Effector memory CD4-positive, alpha-beta T cell (primary cell): ENCODE data around the gene GBGT1.
"Not testable (repeated sequence)": the region's sequence is repeated elsewhere in the genome, so short reads cannot be mapped to it uniquely, and the experiment has no call there.

Experiments
- DNase-seq, 3 donors: peaks; one replicate each; pipeline ENCODE4 v3.0.0-alpha.2; 2020
- H3K27ac ChIP-seq: 2 replicates; pipeline ENCODE4 v1.7.0; 2013; ENCODE audit warnings: mild to moderate bottlenecking, low read length, moderate library complexity; ENCODE audit not compliant: insufficient read depth, poor library complexity, severe bottlenecking
- H3K27me3 ChIP-seq: replicated peaks from 2 replicates; pipeline ENCODE4 v1.7.0; 2013; ENCODE audit warnings: mild to moderate bottlenecking, low read length; ENCODE audit not compliant: insufficient read depth, control insufficient read depth, poor library complexity, severe bottlenecking
- H3K36me3 ChIP-seq: 2 replicates; pipeline ENCODE4 v1.7.0; 2013; ENCODE audit warnings: mild to moderate bottlenecking, low read length, moderate library complexity; ENCODE audit not compliant: control insufficient read depth, insufficient read depth
- H3K4me1 ChIP-seq: 2 replicates; pipeline ENCODE4 v1.7.0; 2013; ENCODE audit warnings: low read length, mild to moderate bottlenecking; ENCODE audit not compliant: control insufficient read depth, insufficient read depth, poor library complexity, severe bottlenecking
- H3K4me3 ChIP-seq: 2 replicates; pipeline ENCODE4 v1.7.0; 2013; ENCODE audit warnings: low read length, low read depth, mild to moderate bottlenecking; ENCODE audit not compliant: insufficient read depth, poor library complexity, severe bottlenecking
- H3K9me3 ChIP-seq: 2 replicates; pipeline ENCODE4 v1.7.0; 2013; ENCODE audit warnings: mild to moderate bottlenecking, low read length, moderate library complexity; ENCODE audit not compliant: control insufficient read depth

The GBGT1 gene

DNA sequence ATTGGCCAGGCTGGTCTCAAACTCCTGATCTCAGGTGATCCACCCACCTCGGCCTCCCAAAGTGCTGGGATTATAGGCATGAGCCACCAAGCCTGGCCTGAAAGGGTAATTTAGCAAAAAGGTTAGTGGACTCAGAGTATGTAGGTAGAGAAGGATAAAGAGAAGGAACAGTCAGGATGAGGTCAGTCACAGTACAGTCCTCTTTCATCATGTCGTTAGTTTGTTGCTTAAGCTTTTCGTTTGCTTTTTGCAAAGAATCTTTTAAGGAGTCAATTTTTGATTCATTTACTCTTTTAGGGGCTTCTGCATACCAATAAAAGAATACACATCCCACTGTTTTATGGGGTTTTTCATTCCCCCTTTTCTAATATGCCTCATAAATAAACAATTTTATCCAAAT lies 17.8 kb upstream of the GBGT1 start:
- Histone ChIP-seq H3K4me3 (no peak overlapping the region), H3K27ac (no peak overlapping the region), H3K27me3 (peaks cover 12% of the 10 kb centered on the region), H3K9me3 (no peaks in the 10 kb centered on the region), H3K4me1 (no peaks in the 10 kb centered on the region), H3K36me3 (no peaks in the 10 kb centered on the region)
- no peak for DNase-seq

GRCh38 chr9:133180953-133181352 lies 17.2 kb upstream of the GBGT1 start:
- H3K36me3 ChIP-seq: no peaks in the 10 kb centered on the region

GRCh38 chr9:133173056-133173455 lies 9.3 kb upstream of the GBGT1 start:
- H3K27me3 ChIP-seq: no peaks in the 10 kb centered on the region
- no peaks in the 10 kb centered on the region for H3K4me1 ChIP-seq
- no peak for DNase-seq
- no peak overlapping the region for H3K4me3 ChIP-seq
- H3K27ac ChIP-seq: no peak overlapping the region
- no peaks in the 10 kb centered on the region for H3K9me3 ChIP-seq
- H3K36me3 ChIP-seq: no peaks in the 10 kb centered on the region

More at GRCh38 chr9:133180953-133181352, 17.2 kb upstream of the GBGT1 start:
- no peak overlapping the region for H3K27ac ChIP-seq
- H3K27me3 ChIP-seq: peaks cover 12% of the 10 kb centered on the region
- no peak for DNase-seq
- H3K4me1 ChIP-seq: no peaks in the 10 kb centered on the region
- H3K4me3 ChIP-seq: no peak overlapping the region
- H3K9me3 ChIP-seq: no peaks in the 10 kb centered on the region

DNA sequence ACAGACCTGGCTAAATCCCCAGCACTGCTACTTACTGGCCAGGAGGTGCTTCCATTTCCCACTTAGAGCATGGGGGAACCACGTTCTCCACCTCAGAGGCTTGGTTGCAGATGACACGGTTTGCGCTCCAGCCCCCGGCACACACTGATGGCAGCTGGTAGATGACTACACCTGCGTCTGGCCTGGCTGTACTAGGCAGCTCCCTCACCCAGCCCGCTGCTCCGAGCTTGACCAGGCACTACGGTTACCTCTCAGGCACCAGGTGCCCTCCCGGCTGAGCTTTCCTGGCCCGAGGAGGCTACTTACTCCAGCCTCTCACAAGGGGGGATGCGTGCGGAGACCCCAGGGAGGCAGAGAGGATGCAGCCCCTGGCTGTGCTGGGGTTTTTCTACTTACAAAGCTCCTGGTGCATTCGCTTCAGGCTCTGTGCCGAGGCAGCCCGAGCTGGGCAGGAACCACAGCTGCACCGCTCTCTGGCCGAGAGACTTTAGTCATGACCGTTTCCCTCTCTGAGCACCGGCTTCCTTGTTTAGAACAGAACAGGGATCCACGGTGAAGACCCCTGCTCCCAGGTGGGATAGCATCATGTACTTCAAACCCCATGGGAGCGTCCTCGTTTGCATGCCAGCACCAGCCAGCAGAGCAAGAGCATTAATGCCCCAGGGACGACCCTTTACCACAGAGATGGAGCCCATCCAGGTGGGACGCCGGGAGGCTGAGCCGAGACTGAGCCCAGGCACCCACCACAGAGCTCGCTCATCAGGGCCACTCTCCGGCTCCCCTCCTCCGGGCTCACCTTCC lies 7.6 kb upstream of the GBGT1 start:
- H3K27me3 ChIP-seq: no peaks in the 10 kb centered on the region
- H3K4me1 ChIP-seq: no peaks in the 10 kb centered on the region
- no peaks in the 10 kb centered on the region for H3K36me3 ChIP-seq
- no peak overlapping the region for H3K27ac ChIP-seq
- no peak for DNase-seq
- H3K4me3 ChIP-seq: no peak overlapping the region
- no peaks in the 10 kb centered on the region for H3K9me3 ChIP-seq

DNA sequence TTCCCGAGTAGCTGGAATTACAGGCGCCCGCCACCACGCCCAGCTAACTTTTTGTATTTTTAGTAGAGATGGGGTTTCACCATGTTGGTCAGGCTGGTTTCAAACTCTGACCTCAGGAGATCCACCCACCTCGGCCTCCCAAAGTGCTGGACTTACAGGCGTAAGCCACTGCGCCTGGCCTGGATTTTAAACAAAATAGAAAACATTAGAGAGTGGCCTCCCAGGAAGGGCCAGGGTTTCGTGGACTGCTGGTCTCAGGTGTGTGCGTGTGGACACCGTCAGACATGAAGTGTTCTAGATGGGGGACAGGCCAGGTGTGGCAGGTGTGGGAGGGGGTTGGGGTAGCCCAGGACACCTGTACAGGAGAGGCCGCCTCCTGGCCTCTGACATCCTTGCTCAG lies 7.0 kb upstream of the GBGT1 start:
- H3K9me3 ChIP-seq: no peaks in the 10 kb centered on the region
- H3K36me3 ChIP-seq: no peaks in the 10 kb centered on the region
- H3K4me3 ChIP-seq: no peak overlapping the region
- H3K27me3 ChIP-seq: no peaks in the 10 kb centered on the region
- H3K27ac ChIP-seq: no peak overlapping the region
- DNase-seq: no peak
- H3K4me1 ChIP-seq: no peaks in the 10 kb centered on the region

DNA sequence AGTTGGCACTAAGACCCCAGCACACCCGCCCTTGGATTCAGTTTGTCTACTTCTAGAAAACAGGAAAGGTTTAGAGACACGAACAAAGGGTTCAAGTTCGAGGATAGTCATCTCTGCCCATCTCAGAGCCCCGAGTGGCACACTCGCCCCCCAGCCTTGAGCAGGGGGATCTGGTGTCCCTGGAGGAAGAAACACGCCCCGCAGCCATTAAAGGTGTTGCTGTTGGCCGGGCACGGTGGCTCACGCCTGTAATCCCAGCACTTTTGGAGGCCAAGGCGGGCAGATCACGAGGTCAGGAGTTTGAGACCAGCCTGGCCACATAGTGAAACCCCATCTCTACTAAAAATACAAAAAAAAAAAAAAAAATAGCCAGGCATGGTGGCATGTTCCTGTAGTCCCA lies 6.0 kb upstream of the GBGT1 start:
- H3K36me3 ChIP-seq, H3K4me3 ChIP-seq, DNase-seq, H3K27me3 ChIP-seq, H3K4me1 ChIP-seq, H3K27ac ChIP-seq, H3K9me3 ChIP-seq: not testable (repeated sequence)

DNA sequence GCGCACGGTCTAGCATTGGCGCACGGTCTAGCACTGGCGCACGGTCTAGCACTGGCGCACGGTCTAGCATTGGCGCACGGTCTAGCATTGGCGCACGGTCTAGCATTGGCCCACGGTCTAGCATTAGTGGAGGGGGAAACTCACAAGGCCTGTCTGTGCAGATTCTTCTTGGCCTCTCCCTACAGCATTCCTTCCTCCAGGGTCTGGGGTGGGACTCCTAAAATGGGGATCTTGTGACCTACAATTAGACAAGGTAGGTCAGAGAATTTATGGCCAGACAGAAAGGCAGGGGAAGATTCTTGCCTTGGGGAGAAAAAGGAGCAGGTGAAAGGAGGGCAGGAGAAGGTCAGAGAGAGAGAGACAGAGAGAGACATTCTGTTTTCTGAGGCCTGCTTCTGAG lies 5.4 kb upstream of the GBGT1 start:
- Histone ChIP-seq H3K27ac (no peak overlapping the region), H3K4me3 (no peak overlapping the region), H3K4me1 (no peaks in the 10 kb centered on the region), H3K9me3 (no peaks in the 10 kb centered on the region), H3K27me3 (no peaks in the 10 kb centered on the region), H3K36me3 (no peaks in the 10 kb centered on the region)
- no peak for DNase-seq

DNA sequence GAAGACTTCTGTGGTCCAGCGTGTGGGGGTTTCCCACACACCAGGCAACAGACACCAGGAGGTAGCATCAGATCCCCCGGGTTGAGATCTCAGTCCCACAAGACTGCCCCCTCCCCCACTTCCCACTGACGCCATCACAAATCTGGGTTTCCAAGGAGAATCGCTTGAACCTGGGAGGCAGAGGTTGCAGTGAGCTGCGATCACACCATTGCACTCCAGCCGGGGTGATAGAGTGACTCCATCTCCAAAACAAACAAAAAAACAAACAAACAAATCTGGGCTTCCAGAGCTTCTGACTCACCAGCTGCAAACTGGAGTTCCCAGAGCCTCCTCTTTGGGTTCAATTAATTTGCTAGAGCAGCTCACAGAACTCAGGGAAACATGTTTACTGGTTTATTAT lies 4.7 kb upstream of the GBGT1 start:
- no peaks in the 10 kb centered on the region for H3K9me3 ChIP-seq
- H3K36me3 ChIP-seq: no peaks in the 10 kb centered on the region
- peaks cover 6% of the 10 kb centered on the region for H3K4me1 ChIP-seq
- DNase-seq: no peak
- no peak overlapping the region for H3K4me3 ChIP-seq
- no peak overlapping the region for H3K27ac ChIP-seq
- H3K27me3 ChIP-seq: no peaks in the 10 kb centered on the region

DNA sequence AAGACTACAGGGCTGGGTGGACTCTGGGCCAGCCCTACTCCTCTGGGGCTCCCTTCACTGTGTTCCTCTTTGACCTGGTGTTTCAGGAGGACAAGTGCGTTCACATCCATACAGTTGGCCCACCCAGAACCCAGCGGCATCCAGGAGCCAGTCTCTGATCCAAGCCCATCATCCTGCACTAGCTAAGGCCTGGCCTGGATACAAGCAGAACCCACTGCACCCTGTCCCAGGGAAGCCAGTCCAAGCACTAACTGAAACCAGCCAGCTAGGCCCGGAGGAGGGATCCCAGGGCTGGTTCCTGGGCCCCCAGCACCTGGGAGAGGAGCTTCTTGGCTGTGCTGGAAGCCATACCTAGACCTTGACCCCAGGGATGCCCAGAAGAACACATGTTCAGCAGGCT lies 4.1 kb upstream of the GBGT1 start:
- Histone ChIP-seq H3K36me3 (no peaks in the 10 kb centered on the region), H3K9me3 (no peaks in the 10 kb centered on the region), H3K27ac (no peak overlapping the region), H3K4me1 (peaks cover 11% of the 10 kb centered on the region), H3K4me3 (no peak overlapping the region), H3K27me3 (no peaks in the 10 kb centered on the region)
- no peak for DNase-seq

- Histone ChIP-seq H3K27ac (no peak overlapping the region), H3K9me3 (no peaks in the 10 kb centered on the region), H3K4me1 (peaks cover 11% of the 10 kb centered on the region), H3K36me3 (no peaks in the 10 kb centered on the region), H3K4me3 (no peak overlapping the region), H3K27me3 (no peaks in the 10 kb centered on the region)
- DNase-seq: no peak
Measured at GRCh38 chr9:133167096-133167730, 3.5 kb upstream of the GBGT1 start.
